Right lobe of liver (tissue), 6 donors: ENCODE measurements around the gene HOXB3. TPM values are rescaled to one million over a fixed set of nuclear protein-coding genes. Genes with fewer than 3 reads are reported as not detected.

ENCODE experiments used
- ATAC-seq, 4 donors: fragments of 200-7000 bp; cut with Tn5 transposase; one replicate each; pipeline ENCODE4 v1.9.1; 2020; ENCODE audit warnings: mild to moderate bottlenecking in 4 of 4, moderate library complexity in 4 of 4
- DNase-seq, 3 donors: peaks; one replicate each; pipeline ENCODE4 v3.0.0-alpha.2; 2020
- H3K27ac ChIP-seq, 3 donors: fragments of 200-600 bp; one replicate each; pipeline ENCODE4 v1.8.0; 2022
- H3K27me3 ChIP-seq, 2 donors: fragments of 200-600 bp; one replicate each; pipeline ENCODE4 v1.8.0; 2022
- H3K36me3 ChIP-seq, 4 donors: fragments of 200-600 bp; sonication (generic) in 1 of 4; one replicate each; pipeline versions ENCODE4 v1.5.1 to v1.8.0; 2017 to 2022; ENCODE audit warnings: control low read depth in 1 of 4
- H3K4me1 ChIP-seq, 4 donors: fragments of 200-600 bp; sonication (generic) in 1 of 4; one replicate each; pipeline versions ENCODE4 v1.5.1 to v1.8.0; 2017 to 2022; ENCODE audit warnings: control low read depth in 1 of 4
- H3K4me3 ChIP-seq, 3 donors: fragments of 200-600 bp; one replicate each; pipeline ENCODE4 v1.8.0; 2022
- H3K9me3 ChIP-seq, 4 donors: fragments of 200-600 bp; sonication (generic) in 1 of 4; one replicate each; pipeline versions ENCODE4 v1.5.1 to v1.8.0; 2017 to 2022; ENCODE audit warnings: control low read depth in 1 of 4
- POLR2A ChIP-seq: fragments of 450-650 bp; IDR thresholded peaks from one replicate; pipeline ENCODE4 v1.6.1; 2017; ENCODE audit warnings: antibody characterized with exemption, mild to moderate bottlenecking
- WGBS: methylation state at CpG from one replicate; pipeline ENCODE4 v1.1.6; 2018; ENCODE audit warnings: low coverage, low lambda C conversion rate; ENCODE audit not compliant: insufficient coverage; ENCODE audit errors: missing lambda C conversion rate; 5-methylcytosine and 5-hydroxymethylcytosine counted together
- intact Hi-C, 2 donors: fragments of 100-400 bp; cut with DNase I; formaldehyde crosslinking; loops; one replicate each; pipeline versions ENCODE4 v1.11.2 to v1.14.1; 2022
- total RNA-seq, 6 experiments: library from RNA; depleted of rRNA in 2 of 6; stranded (reverse); fragments of >200 nt in 2 of 6; fragmentation: NEBNext Ultra II Directional in 3 of 6; extraction: Animal tissue kit (Norgen Biotek cat#: 25700) in 3 of 6; gene quantifications; one replicate each; pipeline versions ENCODE4 v1.1.0 to v1.2.4, GENCODE V29; 2016 to 2023
- TF ChIP-seq, protein P1 (sequence below), 4 donors: fragments of 200-600 bp in 3 of 4; fragments of 450-650 bp in 1 of 4; IDR thresholded peaks; one replicate each; pipeline versions ENCODE4 v1.5.1 to v1.8.0; 2016 to 2022; ENCODE audit warnings: antibody characterized with exemption in 4 of 4, mild to moderate bottlenecking in 2 of 4
- donor health status: DM: no; HTN: yes; CAD: no.
- donor health status: DM: no; HTN: no; CAD: no.
- donor health status: DM: no; HTN: no; CAD: no.
- donor health status: DM: no; HTN: yes; CAD: no.
- donor health status: DM: no; HTN: yes; CAD: no.

Gene HOXB3
- total RNA-seq, 6 experiments from 2014 or later: 0.99 to 3.2 (median 2.6) TPM

DNA sequence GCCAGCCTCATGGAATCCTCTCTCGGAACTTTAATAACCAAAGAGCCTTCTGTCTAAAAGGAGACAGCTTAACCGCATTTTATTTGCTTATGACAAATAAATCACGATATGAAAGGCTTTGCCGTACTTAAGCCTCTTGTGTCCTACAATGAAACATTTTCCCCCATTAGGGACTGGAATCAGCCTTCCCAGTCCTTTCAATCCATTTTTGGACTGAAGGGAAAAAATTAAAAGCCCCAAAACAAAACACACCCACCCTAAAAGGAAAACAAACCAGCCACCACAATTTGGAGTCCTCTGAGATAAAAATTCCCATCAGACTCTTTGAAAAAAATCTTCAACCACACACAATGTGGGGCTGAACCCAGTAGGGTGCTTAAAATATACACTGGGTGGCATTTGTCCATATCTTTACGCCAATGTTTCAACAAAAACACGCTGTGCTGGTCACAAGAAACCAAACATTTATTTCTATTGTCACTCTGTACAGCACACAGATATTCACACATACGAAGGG is 14.9 kb downstream of the HOXB3 start:
- DNase-seq (no peak), ATAC-seq (no peak)
- H3K4me1 ChIP-seq: peaks cover 0 to 7% (median 0%) of the 10 kb centered on the region in 4 donors
- H3K4me3 ChIP-seq: no peak overlapping the region
- peaks cover 0 to 22% of the 10 kb centered on the region in 2 donors for H3K27me3 ChIP-seq
- no peaks in the 10 kb centered on the region for H3K9me3 ChIP-seq
- peak overlapping the region in 2 of 3 donors; percentile 52 to 63 for H3K27ac ChIP-seq
- intact Hi-C loops: no loop called here
- H3K36me3 ChIP-seq: no peaks in the 10 kb centered on the region
- 12% methylated on average over 7 of the region's 7 CpGs for WGBS
- TF ChIP-seq, protein P1, sequence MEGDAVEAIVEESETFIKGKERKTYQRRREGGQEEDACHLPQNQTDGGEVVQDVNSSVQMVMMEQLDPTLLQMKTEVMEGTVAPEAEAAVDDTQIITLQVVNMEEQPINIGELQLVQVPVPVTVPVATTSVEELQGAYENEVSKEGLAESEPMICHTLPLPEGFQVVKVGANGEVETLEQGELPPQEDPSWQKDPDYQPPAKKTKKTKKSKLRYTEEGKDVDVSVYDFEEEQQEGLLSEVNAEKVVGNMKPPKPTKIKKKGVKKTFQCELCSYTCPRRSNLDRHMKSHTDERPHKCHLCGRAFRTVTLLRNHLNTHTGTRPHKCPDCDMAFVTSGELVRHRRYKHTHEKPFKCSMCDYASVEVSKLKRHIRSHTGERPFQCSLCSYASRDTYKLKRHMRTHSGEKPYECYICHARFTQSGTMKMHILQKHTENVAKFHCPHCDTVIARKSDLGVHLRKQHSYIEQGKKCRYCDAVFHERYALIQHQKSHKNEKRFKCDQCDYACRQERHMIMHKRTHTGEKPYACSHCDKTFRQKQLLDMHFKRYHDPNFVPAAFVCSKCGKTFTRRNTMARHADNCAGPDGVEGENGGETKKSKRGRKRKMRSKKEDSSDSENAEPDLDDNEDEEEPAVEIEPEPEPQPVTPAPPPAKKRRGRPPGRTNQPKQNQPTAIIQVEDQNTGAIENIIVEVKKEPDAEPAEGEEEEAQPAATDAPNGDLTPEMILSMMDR (IDR thresholded peaks at IDR 0.05): no peak
- no peak for TF ChIP-seq POLR2A

DNA sequence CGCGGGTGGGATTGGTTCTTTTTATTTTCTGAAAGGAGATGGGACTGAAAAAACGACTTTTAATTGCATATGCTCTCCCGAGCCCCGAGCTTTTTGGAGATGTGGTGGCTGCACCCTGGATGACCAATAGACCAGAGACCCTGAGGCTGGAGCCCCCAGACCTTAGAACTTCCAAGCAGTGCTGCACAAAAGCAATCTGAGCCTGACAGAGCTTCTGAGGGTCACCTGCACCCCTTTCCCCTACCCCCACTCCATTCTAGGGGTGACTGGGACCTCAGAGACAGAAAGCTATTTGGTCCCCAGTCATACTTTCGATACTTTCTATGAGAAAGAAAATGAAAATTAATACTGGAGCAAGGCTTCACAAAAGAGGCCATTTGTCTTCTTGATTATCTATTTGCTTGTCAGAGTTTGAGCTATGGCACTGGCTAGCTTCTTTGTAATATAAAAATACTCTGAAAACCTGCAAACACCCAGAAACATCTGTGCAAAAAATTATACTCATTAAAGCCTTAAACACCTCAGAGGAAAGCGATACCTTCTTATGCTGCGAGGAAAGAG is 15.5 kb downstream of the HOXB3 start:
- Histone ChIP-seq H3K9me3 (no peaks in the 10 kb centered on the region), H3K4me1 (peaks cover 0 to 7% (median 0%) of the 10 kb centered on the region in 4 donors), H3K27ac (no peak overlapping the region), H3K36me3 (no peaks in the 10 kb centered on the region), H3K27me3 (peaks cover 0 to 22% of the 10 kb centered on the region in 2 donors), H3K4me3 (no peak overlapping the region)
- DNase-seq (no peak), ATAC-seq (no peak)
- intact Hi-C loops: no loop called here
- TF ChIP-seq, protein P1 (IDR thresholded peaks at IDR 0.05): no peak
- no peak for TF ChIP-seq POLR2A
- WGBS: 35% methylated on average over 5 of the region's 8 CpGs

DNA sequence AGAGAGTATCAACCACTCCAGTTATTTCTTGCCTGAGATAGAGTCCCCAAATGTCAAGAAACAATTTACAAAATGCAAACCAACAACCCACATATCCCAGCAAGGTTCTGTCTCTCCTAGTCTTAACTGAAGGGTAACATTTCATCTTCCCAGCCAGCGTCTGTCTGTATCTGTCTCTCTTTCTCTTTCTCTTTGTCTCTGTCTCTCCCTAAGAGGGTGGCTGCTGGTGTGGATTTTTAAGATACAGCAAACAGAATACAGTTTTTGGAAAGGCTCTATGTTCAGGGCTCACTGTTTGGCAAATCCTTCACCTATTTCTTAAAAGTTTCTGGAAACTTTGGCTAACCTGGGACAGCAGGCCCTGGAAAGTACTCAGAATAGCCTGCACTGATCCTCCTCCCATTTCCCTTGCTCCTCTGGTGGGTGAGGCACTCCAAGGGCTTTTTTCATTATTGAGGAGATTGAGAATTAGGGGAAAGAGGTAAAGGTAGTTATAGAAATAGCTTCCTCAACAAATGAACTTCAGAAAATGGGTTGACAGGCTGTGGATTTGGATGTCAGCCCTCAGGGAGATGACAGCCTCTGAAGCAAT is 18.1 kb downstream of the HOXB3 start:
- no peak for TF ChIP-seq POLR2A
- TF ChIP-seq, protein P1 (IDR thresholded peaks at IDR 0.05): no peak
- Histone ChIP-seq H3K27ac (peak overlapping the region in 2 of 3 donors; percentile 31 to 43), H3K36me3 (no peaks in the 10 kb centered on the region), H3K9me3 (no peaks in the 10 kb centered on the region), H3K27me3 (peaks cover 0 to 18% of the 10 kb centered on the region in 2 donors), H3K4me1 (peaks cover 0 to 7% (median 0%) of the 10 kb centered on the region in 4 donors), H3K4me3 (no peak overlapping the region)
- no peak for ATAC-seq
- WGBS: 15% methylated on average over 1 of the region's 1 CpG
- intact Hi-C loops: no loop called here
- DNase-seq: no peak

DNA sequence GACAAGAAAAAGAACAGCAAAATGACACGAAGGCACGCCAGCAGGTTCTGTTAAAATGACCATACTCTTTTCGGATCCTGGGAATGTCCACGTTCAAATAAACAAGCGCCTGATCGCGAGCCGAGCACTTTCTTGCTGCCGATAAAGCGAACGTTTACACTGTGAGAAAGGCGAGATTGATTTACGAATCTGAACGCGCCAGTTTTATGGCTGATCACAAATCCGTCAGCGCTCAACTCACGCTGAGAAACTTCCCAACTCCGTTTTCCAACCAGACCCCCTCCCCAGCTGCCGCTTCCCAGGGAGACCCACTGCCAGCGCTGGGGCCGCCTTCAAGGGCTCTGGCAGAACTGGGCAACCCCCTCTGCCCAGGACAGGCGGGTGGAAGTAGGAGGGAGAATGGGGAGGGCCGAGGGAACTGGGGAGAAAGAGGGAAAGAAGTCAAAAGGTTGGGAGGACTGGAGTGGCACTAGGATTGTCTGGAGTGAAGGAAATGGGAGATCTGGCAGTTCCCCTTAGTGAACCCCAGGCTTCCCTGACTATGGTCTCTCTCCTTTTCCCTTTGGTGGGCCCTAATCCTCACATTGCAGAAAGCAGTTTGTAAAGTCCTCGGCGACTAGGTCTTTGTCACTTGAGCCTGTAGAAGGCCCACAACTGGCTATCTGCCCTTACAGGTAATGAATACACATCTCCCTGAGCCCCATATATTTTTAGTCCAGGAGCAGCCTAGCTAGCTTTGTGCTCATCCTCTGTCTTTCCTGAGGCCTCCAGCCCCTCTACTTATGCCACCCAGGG is 18.8 kb downstream of the HOXB3 start:
- Histone ChIP-seq H3K9me3 (no peaks in the 10 kb centered on the region), H3K27ac (peak overlapping the region; percentile 31 to 43 (median 33)), H3K36me3 (no peaks in the 10 kb centered on the region), H3K4me3 (no peak overlapping the region), H3K27me3 (peaks cover 0 to 11% of the 10 kb centered on the region in 2 donors), H3K4me1 (no peaks in the 10 kb centered on the region)
- ATAC-seq (no peak), DNase-seq (no peak)
- TF ChIP-seq, protein P1 (IDR thresholded peaks at IDR 0.05): no peak
- TF ChIP-seq POLR2A: no peak
- intact Hi-C loops: no loop called here
- 14% methylated on average over 21 of the region's 26 CpGs for WGBS
